Smooth muscle cell (in vitro differentiated cells): ENCODE results near the gene EFCAB5. TPM values are rescaled to one million over a fixed set of nuclear protein-coding genes. Genes with fewer than 3 reads are reported as not detected.

ENCODE experiments used
- DNase-seq: peaks from one replicate; lab custom pipeline; 2025; ENCODE audit not compliant: unreplicated experiment; lab: John Stamatoyannopoulos, UW
- H2AFZ ChIP-seq: fragments of 200-600 bp; sonication (generic); 2 replicates; pipeline ENCODE4 v1.6.0; 2016; ENCODE audit warnings: antibody characterized with exemption, low read depth, mild to moderate bottlenecking
- H3F3A ChIP-seq: fragments of 200-600 bp; sonication (generic); 2 replicates; pipeline ENCODE4 v1.6.0; 2017; ENCODE audit warnings: antibody characterized with exemption, low read depth
- H3K27ac ChIP-seq: fragments of 200-600 bp; sonication (generic); 2 replicates; pipeline ENCODE4 v1.5.1; 2016; ENCODE audit warnings: low read depth, mild to moderate bottlenecking
- H3K27me3 ChIP-seq: fragments of 200-600 bp; sonication (generic); 2 replicates; pipeline ENCODE4 v1.6.1; 2016; ENCODE audit warnings: low read depth, mild to moderate bottlenecking
- H3K36me3 ChIP-seq: fragments of 200-600 bp; sonication (generic); 2 replicates; pipeline ENCODE4 v1.5.1; 2016; ENCODE audit warnings: low read depth
- H3K4me1 ChIP-seq: fragments of 200-600 bp; sonication (generic); 2 replicates; pipeline ENCODE4 v1.5.1; 2016; ENCODE audit warnings: low read depth
- H3K4me2 ChIP-seq: fragments of 200-600 bp; sonication (generic); 2 replicates; pipeline ENCODE4 v1.6.0; 2016; ENCODE audit warnings: mild to moderate bottlenecking
- H3K4me3 ChIP-seq: fragments of 200-600 bp; sonication (generic); 2 replicates; pipeline ENCODE4 v1.5.1; 2016; ENCODE audit warnings: mild to moderate bottlenecking
- H3K79me2 ChIP-seq: fragments of 200-600 bp; sonication (generic); 2 replicates; pipeline ENCODE4 v1.6.0; 2016; ENCODE audit warnings: low read depth, mild to moderate bottlenecking
- H3K9ac ChIP-seq: fragments of 200-600 bp; sonication (generic); 2 replicates; pipeline ENCODE4 v1.6.0; 2016; ENCODE audit warnings: low read depth
- H3K9me3 ChIP-seq: fragments of 200-600 bp; sonication (generic); replicated peaks from 2 replicates; pipeline ENCODE4 v1.5.1; 2016; ENCODE audit warnings: low read depth
- H4K20me1 ChIP-seq: fragments of 200-600 bp; sonication (generic); 2 replicates; pipeline ENCODE4 v1.6.0; 2016; ENCODE audit warnings: low read depth
- WGBS: methylation state at CpG from one replicate; pipeline ENCODE4 v1.1.7; 2016; ENCODE audit warnings: low lambda C conversion rate; 5-methylcytosine and 5-hydroxymethylcytosine counted together
- polyA plus RNA-seq: library from polyadenylated mRNA; unstranded; fragments of >200 nt; fragmentation: Nextera tagmentation; extraction: Ambion mirVana; gene quantifications from 2 replicates; pipeline ENCODE4 v1.2.1, GENCODE V29; 2016
- total RNA-seq: library from RNA; depleted of rRNA; stranded (reverse); fragments of >200 nt; gene quantifications from 2 replicates; pipeline ENCODE4 v1.2.3, GENCODE V29; 2014
- TF ChIP-seq, protein P1 (sequence below): fragments of 200-600 bp; sonication (generic); IDR thresholded peaks from 2 replicates; pipeline ENCODE4 v1.5.1; 2017; ENCODE audit warnings: borderline replicate concordance, mild to moderate bottlenecking, antibody characterized with exemption; ENCODE audit not compliant: insufficient read depth, poor library complexity, severe bottlenecking

EFCAB5 gene
- total and polyA plus RNA-seq, 2 experiments from 2014 or later = 0.31 TPM; not detected in 1

- Histone ChIP-seq H3K27ac (no peak overlapping the region), H3K9ac (no peak overlapping the region), H2AFZ (no peak overlapping the region), H3K9me3 (no peaks in the 10 kb centered on the region), H3K4me3 (no peak overlapping the region), H3K79me2 (no peaks in the 10 kb centered on the region), H3K4me1 (no peaks in the 10 kb centered on the region), H4K20me1 (no peaks in the 10 kb centered on the region), H3F3A (no peaks in the 10 kb centered on the region), H3K27me3 (peaks cover 49% of the 10 kb centered on the region), H3K4me2 (no peak overlapping the region), H3K36me3 (no peaks in the 10 kb centered on the region)
- DNase-seq = no peak
- TF ChIP-seq, protein P1, sequence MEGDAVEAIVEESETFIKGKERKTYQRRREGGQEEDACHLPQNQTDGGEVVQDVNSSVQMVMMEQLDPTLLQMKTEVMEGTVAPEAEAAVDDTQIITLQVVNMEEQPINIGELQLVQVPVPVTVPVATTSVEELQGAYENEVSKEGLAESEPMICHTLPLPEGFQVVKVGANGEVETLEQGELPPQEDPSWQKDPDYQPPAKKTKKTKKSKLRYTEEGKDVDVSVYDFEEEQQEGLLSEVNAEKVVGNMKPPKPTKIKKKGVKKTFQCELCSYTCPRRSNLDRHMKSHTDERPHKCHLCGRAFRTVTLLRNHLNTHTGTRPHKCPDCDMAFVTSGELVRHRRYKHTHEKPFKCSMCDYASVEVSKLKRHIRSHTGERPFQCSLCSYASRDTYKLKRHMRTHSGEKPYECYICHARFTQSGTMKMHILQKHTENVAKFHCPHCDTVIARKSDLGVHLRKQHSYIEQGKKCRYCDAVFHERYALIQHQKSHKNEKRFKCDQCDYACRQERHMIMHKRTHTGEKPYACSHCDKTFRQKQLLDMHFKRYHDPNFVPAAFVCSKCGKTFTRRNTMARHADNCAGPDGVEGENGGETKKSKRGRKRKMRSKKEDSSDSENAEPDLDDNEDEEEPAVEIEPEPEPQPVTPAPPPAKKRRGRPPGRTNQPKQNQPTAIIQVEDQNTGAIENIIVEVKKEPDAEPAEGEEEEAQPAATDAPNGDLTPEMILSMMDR = no peak
- WGBS = 75% methylated on average over 2 of the region's 2 CpGs
These were observed 132.8 kb downstream of the EFCAB5 start for GRCh38 chr17:30074254-30074653.

GRCh38 chr17:30074730-30075129 lies 133.3 kb downstream of the EFCAB5 start:
- 87% methylated on average over 2 of the region's 2 CpGs for WGBS
- Histone ChIP-seq H3K4me2 (no peak overlapping the region), H2AFZ (no peak overlapping the region), H3K79me2 (no peaks in the 10 kb centered on the region), H3K9me3 (no peaks in the 10 kb centered on the region), H3K27ac (no peak overlapping the region), H3F3A (no peaks in the 10 kb centered on the region), H4K20me1 (no peaks in the 10 kb centered on the region), H3K9ac (no peak overlapping the region), H3K36me3 (no peaks in the 10 kb centered on the region), H3K27me3 (peaks cover 51% of the 10 kb centered on the region), H3K4me1 (no peaks in the 10 kb centered on the region), H3K4me3 (no peak overlapping the region)
- TF ChIP-seq, protein P1 = no peak
- DNase-seq = no peak

GRCh38 chr17:30082773-30083172 lies 141.3 kb downstream of the EFCAB5 start:
- H3K4me2 ChIP-seq = no peak overlapping the region

DNA sequence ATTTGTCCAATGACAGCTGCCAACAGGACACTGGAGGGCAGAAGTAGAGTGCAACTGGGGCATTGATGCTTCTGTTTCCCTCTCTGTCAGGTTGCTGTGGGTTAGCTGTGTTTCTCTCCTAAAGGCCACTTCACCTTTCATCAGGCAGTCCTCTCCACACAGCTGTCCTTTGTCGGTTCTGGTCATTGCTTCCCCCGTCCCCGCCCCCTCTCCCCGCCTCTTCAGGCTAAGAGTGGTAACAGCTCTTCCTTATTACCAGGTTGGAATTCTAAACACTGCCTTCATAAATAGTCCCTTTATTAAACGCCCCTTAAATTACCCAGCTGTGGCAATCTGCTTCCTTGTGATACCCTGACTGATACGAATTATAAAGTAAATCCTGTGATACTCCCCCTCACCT lies 143.4 kb downstream of the EFCAB5 start:
- WGBS = 70% methylated on average over 6 of the region's 6 CpGs
- Histone ChIP-seq H3K36me3 (no peaks in the 10 kb centered on the region), H2AFZ (no peak overlapping the region), H3K4me1 (no peaks in the 10 kb centered on the region), H3K27me3 (peaks cover 16% of the 10 kb centered on the region), H3K9me3 (no peaks in the 10 kb centered on the region), H3K9ac (no peak overlapping the region), H3F3A (no peaks in the 10 kb centered on the region), H3K4me3 (no peak overlapping the region), H3K27ac (no peak overlapping the region), H3K79me2 (no peaks in the 10 kb centered on the region), H3K4me2 (no peak overlapping the region), H4K20me1 (no peaks in the 10 kb centered on the region)
- DNase-seq = no peak
- TF ChIP-seq, protein P1 = no peak

More at GRCh38 chr17:30082773-30083172, 141.3 kb downstream of the EFCAB5 start:
- Histone ChIP-seq H3K79me2 (no peaks in the 10 kb centered on the region), H3K36me3 (no peaks in the 10 kb centered on the region), H3F3A (no peaks in the 10 kb centered on the region), H4K20me1 (no peaks in the 10 kb centered on the region), H2AFZ (no peak overlapping the region), H3K9ac (no peak overlapping the region), H3K27ac (no peak overlapping the region), H3K27me3 (peaks cover 32% of the 10 kb centered on the region), H3K4me3 (no peak overlapping the region), H3K4me1 (no peaks in the 10 kb centered on the region), H3K9me3 (no peaks in the 10 kb centered on the region)
- 90% methylated on average over 5 of the region's 5 CpGs for WGBS
- DNase-seq = no peak
- TF ChIP-seq, protein P1 = no peak
